Measurements from ENCODE around the gene ELF3. TPM values are rescaled to one million over a fixed set of nuclear protein-coding genes. Genes with fewer than 3 reads are reported as not detected.
"Not testable (repeated sequence)": the region's sequence is repeated elsewhere in the genome, so short reads cannot be mapped to it uniquely, and the experiment has no call there.

Gene ELF3
- total RNA-seq, 2 donors from 2014 or later = 93.7 to 293 TPM

GRCh38 chr1:202018468-202019234 is 8.3 kb downstream of the ELF3 start:
- peak in 1 of 7 experiments; percentile 3 for TF ChIP-seq CTCF (IDR thresholded peaks at IDR 0.05)
- TF ChIP-seq POLR2A (IDR thresholded peaks at IDR 0.05) = peak; percentile 35 to 64 (median 59)
- no peaks in the 10 kb centered on the region for H3K27me3 ChIP-seq
- intact Hi-C loops (cut with DNase I) = no loop called here
- ATAC-seq = peak; percentile 82
- H3K4me3 ChIP-seq = no peak overlapping the region
- 14% methylated on average over 15 to 18 of the region's 19 CpGs for WGBS, 2 donors
- peak overlapping the region; percentile 93 to 100 (median 97) for H3K27ac ChIP-seq
- H3K9me3 ChIP-seq = no peaks in the 10 kb centered on the region
- peaks cover 71% of the 10 kb centered on the region for H3K4me1 ChIP-seq
- DNase-seq = peak; percentile 90 to 97 (median 95)
- H3K36me3 ChIP-seq (replicated peaks in 1 of 2; ENCODE audit: insufficient read depth in 1 of 2, low read depth in 2 of 2) = peaks cover 0 to 6% of the 10 kb centered on the region in 2 donors

- peaks cover 66% of the 10 kb centered on the region for H3K4me1 ChIP-seq
- DNase-seq; H3K9me3 ChIP-seq; ATAC-seq; H3K27me3 ChIP-seq; H3K4me3 ChIP-seq; intact Hi-C loops (cut with DNase I); H3K36me3 ChIP-seq (replicated peaks in 1 of 2; ENCODE audit: insufficient read depth in 1 of 2, low read depth in 2 of 2): not testable (repeated sequence)
- WGBS, 2 donors = 65 to 74% methylated on average over 8 of the region's 8 CpGs
- peak overlapping the region; percentile 93 to 100 (median 97) for H3K27ac ChIP-seq
Measured at GRCh38 chr1:202019235-202019558, 8.8 kb downstream of the ELF3 start.

- Histone ChIP-seq H3K36me3 (replicated peaks in 1 of 2; ENCODE audit: insufficient read depth in 1 of 2, low read depth in 2 of 2) (no peaks in the 10 kb centered on the region), H3K27me3 (no peaks in the 10 kb centered on the region), H3K27ac (peak overlapping the region; percentile 23 to 45 (median 38)), H3K4me3 (no peak overlapping the region), H3K9me3 (no peaks in the 10 kb centered on the region), H3K4me1 (peaks cover 28% of the 10 kb centered on the region)
- DNase-seq (peak; percentile 76 to 94 (median 82)), ATAC-seq (peak; percentile 50)
- intact Hi-C loops (cut with DNase I) = no loop called here
- no peak for TF ChIP-seq POLR2A (IDR thresholded peaks at IDR 0.05)
- TF ChIP-seq CTCF (IDR thresholded peaks at IDR 0.05) = no peak
- WGBS, 2 donors = 30 to 57% methylated on average over 6 of the region's 6 CpGs
Measured at GRCh38 chr1:202023001-202023433, 12.6 kb downstream of the ELF3 start.

GRCh38 chr1:202029171-202029665 is 18.8 kb downstream of the ELF3 start:
- TF ChIP-seq CTCF (IDR thresholded peaks at IDR 0.05) (no peak), POLR2A (IDR thresholded peaks at IDR 0.05) (no peak)
- Histone ChIP-seq H3K4me3 (no peak overlapping the region), H3K27ac (no peak overlapping the region), H3K27me3 (no peaks in the 10 kb centered on the region), H3K4me1 (peaks cover 22% of the 10 kb centered on the region), H3K36me3 (replicated peaks in 1 of 2; ENCODE audit: insufficient read depth in 1 of 2, low read depth in 2 of 2) (no peaks in the 10 kb centered on the region), H3K9me3 (no peaks in the 10 kb centered on the region)
- ATAC-seq (peak; percentile 47), DNase-seq (no peak)
- intact Hi-C loops (cut with DNase I) = no loop called here
- 74% methylated on average over 5 of the region's 5 CpGs for WGBS, 2 donors

- ATAC-seq = no peak
Measured at GRCh38 chr1:202029727-202030126, 19.3 kb downstream of the ELF3 start.

More at GRCh38 chr1:202029727-202030126, 19.3 kb downstream of the ELF3 start:
- H3K9me3 ChIP-seq = no peaks in the 10 kb centered on the region
- 89 to 91% methylated on average over 2 of the region's 2 CpGs for WGBS, 2 donors
- TF ChIP-seq CTCF (IDR thresholded peaks at IDR 0.05) = no peak
- TF ChIP-seq POLR2A (IDR thresholded peaks at IDR 0.05) = no peak
- DNase-seq = no peak
- H3K4me1 ChIP-seq = peaks cover 26% of the 10 kb centered on the region
- H3K36me3 ChIP-seq (replicated peaks in 1 of 2; ENCODE audit: insufficient read depth in 1 of 2, low read depth in 2 of 2) = no peaks in the 10 kb centered on the region
- no peaks in the 10 kb centered on the region for H3K27me3 ChIP-seq
- H3K4me3 ChIP-seq = no peak overlapping the region
- H3K27ac ChIP-seq = no peak overlapping the region
- intact Hi-C loops (cut with DNase I) = no loop called here

Measured in body of pancreas (tissue), 4 donors.